GM12878 (cell line): Measurements from ENCODE around the gene CCDC200. TPM values are rescaled to one million over a fixed set of nuclear protein-coding genes. Genes with fewer than 3 reads are reported as not detected.

Source experiments
- ATAC-seq: fragments of 200-7000 bp; cut with Tn5 transposase; 3 replicates; pipeline ENCODE4 v1.9.1; 2020; ENCODE audit warnings: mild to moderate bottlenecking, moderate library complexity
- BruUV-seq: library from RNA; stranded (reverse); fragments of 400-500 nt; replicated peaks from 2 replicates; lab custom pipeline; 2021; lab: Mats Ljungman, UMichigan
- CTCF ChIA-PET: fragments of 300-600 bp; sonication (Branson Sonifier 250); formaldehyde crosslinking; extraction: SDS; loops from one replicate; lab custom pipeline; 2021; ENCODE audit warnings: inconsistent platforms; lab: Yijun Ruan, JAX
- POLR2A ChIA-PET: fragments of 350-600 bp; formaldehyde crosslinking; extraction: SDS; loops from one replicate; lab custom pipeline; 2021; ENCODE audit warnings: inconsistent platforms; lab: Charles Lee
- RAD21 ChIA-PET: fragments of 300-600 bp; sonication (Branson Sonifier 250); formaldehyde crosslinking; loops from one replicate; lab custom pipeline; 2023; ENCODE audit warnings: antibody characterized with exemption; ENCODE audit not compliant: unreplicated experiment; lab: Charles Lee
- SMC1A ChIA-PET: fragments of 300-600 bp; sonication (Branson Sonifier 250); formaldehyde crosslinking; loops from one replicate; lab custom pipeline; 2023; ENCODE audit not compliant: unreplicated experiment, uncharacterized antibody; lab: Charles Lee
- DNase-seq: peaks from one replicate; pipeline ENCODE4 v3.0.0-alpha.2; 2011; ENCODE audit warnings: low read depth, low spot score
- FAIRE-seq: peaks from 3 replicates; lab custom pipeline; 2011; peaks lifted over from hg19 to GRCh38; lab: Jason Lieb, UNC
- H2AFZ ChIP-seq: 2 replicates; pipeline ENCODE4 v1.6.0; 2011; ENCODE audit warnings: low read depth, low read length, control low read depth; ENCODE audit not compliant: control insufficient read depth
- H3K27ac ChIP-seq: 2 replicates; pipeline ENCODE4 v1.5.1; 2011; ENCODE audit warnings: control low read depth; ENCODE audit not compliant: control insufficient read depth, insufficient read depth
- H3K27me3 ChIP-seq, 2 experiments: replicated peaks in 1 of 2; 2 replicates each; pipeline versions ENCODE4 v1.6.0 to v1.6.1; 2011; ENCODE audit warnings: low read length in 1 of 2; ENCODE audit not compliant: control insufficient read depth in 2 of 2, insufficient read depth in 2 of 2
- H3K36me3 ChIP-seq, 2 experiments: 2 replicates each; pipeline ENCODE4 v1.5.1; 2011; ENCODE audit warnings: low read length in 1 of 2; ENCODE audit not compliant: control insufficient read depth in 2 of 2, insufficient read depth in 2 of 2
- H3K4me1 ChIP-seq: 2 replicates; pipeline ENCODE4 v1.6.1; 2011; ENCODE audit warnings: mild to moderate bottlenecking, low read length, moderate library complexity, mixed read lengths; ENCODE audit not compliant: control insufficient read depth, insufficient read depth
- H3K4me2 ChIP-seq: 2 replicates; pipeline ENCODE4 v1.6.0; 2011; ENCODE audit warnings: control low read depth; ENCODE audit not compliant: control insufficient read depth, insufficient read depth
- H3K4me3 ChIP-seq: fragments of 200-600 bp; sonication (generic); 2 replicates; pipeline ENCODE4 v1.5.1; 2016
- H3K79me2 ChIP-seq: 2 replicates; pipeline ENCODE4 v1.6.0; 2011; ENCODE audit warnings: low read length; ENCODE audit not compliant: control insufficient read depth, insufficient read depth
- H3K9ac ChIP-seq: 2 replicates; pipeline ENCODE4 v1.8.0; 2011; ENCODE audit warnings: low read length, control low read depth, mixed read lengths; ENCODE audit not compliant: control insufficient read depth, insufficient read depth
- H3K9me3 ChIP-seq: replicated peaks from 3 replicates; pipeline ENCODE4 v1.5.1; 2011; ENCODE audit warnings: mild to moderate bottlenecking, low read length; ENCODE audit not compliant: control insufficient read depth, insufficient read depth
- H4K20me1 ChIP-seq: 2 replicates; pipeline ENCODE4 v1.6.0; 2011; ENCODE audit not compliant: control insufficient read depth, insufficient read depth
- CHD4 ChIP-seq: fragments of 200-600 bp; sonication (generic); IDR thresholded peaks from 2 replicates; pipeline ENCODE4 v1.6.1; 2016; ENCODE audit warnings: mild to moderate bottlenecking
- ZNF687 ChIP-seq: fragments of 450-650 bp; IDR thresholded peaks from 2 replicates; pipeline ENCODE4 v1.6.1; 2017; ENCODE audit warnings: mild to moderate bottlenecking, moderate library complexity
- WGBS: methylation state at CpG from one replicate; pipeline ENCODE4 v1.1.6; 2016; ENCODE audit warnings: low lambda C conversion rate; ENCODE audit not compliant: insufficient replicate concordance, insufficient coverage; ENCODE audit errors: missing lambda C conversion rate; 5-methylcytosine and 5-hydroxymethylcytosine counted together
- in situ Hi-C: fragments of 300-500 bp; cut with MboI; formaldehyde crosslinking; loops from 9 replicates; pipeline ENCODE4 v1.14.3; 2018; ENCODE audit warnings: mixed read lengths
- intact Hi-C: fragments of 100-400 bp; cut with micrococcal nuclease; formaldehyde crosslinking; loops from one replicate; pipeline ENCODE4 v1.14.2; 2022; ENCODE audit not compliant: unreplicated experiment
- polyA plus RNA-seq, 11 experiments: library from polyadenylated mRNA; depleted of rRNA in 4 of 11; unstranded in 6 of 11; stranded (reverse) in 5 of 11; fragments of >200 nt; fragmentation: Nextera tagmentation in 4 of 11; fragmentation: Illumina TruSeq in 1 of 11; extraction: Ambion mirVana in 4 of 11; extraction: Trizol in 1 of 11; gene quantifications; 1 replicate in 1 of 11; 2 replicates in 10 of 11; pipeline versions ENCODE4 v1.2.1 to v1.2.3, GENCODE V29; 2011 to 2016; ENCODE audit warnings: inconsistent platforms in 2 of 11, missing spikeins in 2 of 11, low read depth in 1 of 11
- total RNA-seq, 4 experiments: library from RNA; depleted of rRNA in 3 of 4; stranded (reverse); fragments of >200 nt in 3 of 4; fragmentation: Illumina TruSeq in 1 of 4; extraction: Trizol in 1 of 4; gene quantifications; 2 replicates each; pipeline versions ENCODE4 v1.2.1 to v1.2.3, GENCODE V29; 2013 to 2021

The CCDC200 gene
- total and polyA plus RNA-seq, 10 of the 15 experiments (the other 5 are each of a cell fraction or from before 2014, with no cell fraction given): 0.46 to 3.9 (median 2.7) TPM; not detected in 6

GRCh38 chr17:43226393-43226792, 2.0 kb downstream of the CCDC200 start:
- in situ Hi-C loops: no loop called here
- RAD21 ChIA-PET: no interaction called here

More at GRCh38 chr17:43226393-43226792, 2.0 kb downstream of the CCDC200 start:
- CTCF ChIA-PET: interaction anchor here (0.6 kb wide), 1 partner anchor 15 kb away, joined by 3 read pairs; the partner anchor contains the start of gene TMEM106A
- TSS peak; percentile 34 for BruUV-seq
- WGBS: 90% methylated on average over 7 of the region's 7 CpGs
- SMC1A ChIA-PET: no interaction called here
- H3K4me3 ChIP-seq: no peak overlapping the region
- no peaks in the 10 kb centered on the region for H3K27me3 ChIP-seq
- H3K79me2 ChIP-seq: no peaks in the 10 kb centered on the region
- no peak for ATAC-seq
- no peak for TF ChIP-seq ZNF687
- TF ChIP-seq CHD4: no peak
- TF ChIP-seq, all 136 proteins: peak for 0
- Histone ChIP-seq H2AFZ (no peak overlapping the region), H3K9ac (no peak overlapping the region), H3K9me3 (no peaks in the 10 kb centered on the region), H3K36me3 (no peaks in the 10 kb centered on the region; a peak in 1 of 4 replicates), H3K4me2 (no peak overlapping the region), H3K4me1 (no peaks in the 10 kb centered on the region), H4K20me1 (no peaks in the 10 kb centered on the region), H3K27ac (no peak overlapping the region)
- FAIRE-seq (no peak), DNase-seq (no peak)
- intact Hi-C loops: no loop called here
- POLR2A ChIA-PET: interaction anchor here (1.3 kb wide), 1 partner anchor 89 kb away, joined by 3 read pairs; no protein-coding TSS in a partner anchor
